ENCODE results near the gene SUFU.

DNA sequence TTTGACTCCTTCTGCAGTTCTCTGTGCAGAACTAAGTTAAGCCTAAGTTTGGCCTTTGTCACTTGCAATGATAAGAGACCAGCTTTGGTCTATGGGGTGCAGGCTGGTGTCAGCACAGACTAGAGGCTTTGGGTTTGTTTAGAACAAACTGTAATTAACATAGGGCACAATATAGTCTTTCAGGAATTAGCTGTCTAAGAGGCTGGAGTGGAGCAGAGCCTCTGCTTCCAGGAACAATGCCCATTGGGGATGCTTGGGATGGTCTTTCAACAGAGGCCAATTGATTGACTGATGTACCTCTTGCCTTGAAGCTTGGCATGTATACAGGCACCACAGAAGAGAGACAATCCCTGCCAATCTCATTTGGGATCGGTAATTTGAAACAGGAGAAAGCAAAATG lies 4.7 kb downstream of the SUFU start:
- TF ChIP-seq POLR2A (IDR thresholded peaks at IDR 0.05; ENCODE audit: low read length) (no peak), GATA1 (IDR thresholded peaks at IDR 0.05; ENCODE audit: low read depth, low read length) (no peak)

All from erythroblast (primary cell).